ENCODE measurements around the gene MANEAL. TPM values are rescaled to one million over a fixed set of nuclear protein-coding genes. Genes with fewer than 3 reads are reported as not detected.
A peak's percentile ranks its signal among the peaks of the same experiment; 100 is the strongest.

The MANEAL gene
- total and polyA plus RNA-seq, 2 of the 13 experiments (the other 11 are each of a cell fraction or from before 2014, with no cell fraction given), result 20.8 to 26.4 TPM

GRCh38 chr1:37807555-37808368 is 14.1 kb downstream of the MANEAL start, which contains the start of the genes C1orf122 and YRDC (continued):
- peak; percentile 71; the same call in 1 of the 2 replicates for TF ChIP-seq ZNF253 (CRISPR knock-in tag; IDR thresholded peaks at IDR 0.05; ENCODE audit: borderline replicate concordance)
- TF ChIP-seq POGK (CRISPR knock-in tag; conservative IDR thresholded peaks at IDR 0.05), result peak; percentile 73
- peak; percentile 64; the same call in 1 of the 2 replicates for TF ChIP-seq PHF21A (CRISPR knock-in tag; IDR thresholded peaks at IDR 0.05)
- peak; percentile 82; the same call in 1 of the 3 replicates for TF ChIP-seq MXI1 (IDR thresholded peaks at IDR 0.05; ENCODE audit: borderline replicate concordance, low read depth, low read length)
- TF ChIP-seq ATAD3A (CRISPR knock-in tag; IDR thresholded peaks at IDR 0.05), result no peak
- TF ChIP-seq ZNF567 (CRISPR knock-in tag; IDR thresholded peaks at IDR 0.05; ENCODE audit: borderline replicate concordance), result no peak
- TF ChIP-seq ZNF432 (CRISPR knock-in tag; IDR thresholded peaks at IDR 0.05; ENCODE audit: borderline replicate concordance), result no peak
- no peak for TF ChIP-seq MBNL3 (CRISPR knock-in tag; conservative IDR thresholded peaks at IDR 0.05)
- TF ChIP-seq ZHX2 (IDR thresholded peaks at IDR 0.05; ENCODE audit: low read depth), result 0 out of 2 replicates have a peak, but pooled peaks have one; percentile 20
- TF ChIP-seq ZHX2 (CRISPR knock-in tag; IDR thresholded peaks at IDR 0.05; ENCODE audit: borderline replicate concordance), result no peak
- no peak for TF ChIP-seq ZNF510 (CRISPR knock-in tag; IDR thresholded peaks at IDR 0.05; ENCODE audit: low read depth)
- TF ChIP-seq ZBTB42 (CRISPR knock-in tag; IDR thresholded peaks at IDR 0.05), result no peak
- TF ChIP-seq GMEB2 (CRISPR knock-in tag; IDR thresholded peaks at IDR 0.05; ENCODE audit: low read depth), result no peak

Measured in HepG2 (cell line).